ENCODE results near the gene SCP2. TPM values are rescaled to one million over a fixed set of nuclear protein-coding genes. Genes with fewer than 3 reads are reported as not detected.
A peak's percentile ranks its signal among the peaks of the same experiment; 100 is the strongest.

Gene SCP2
- total and polyA plus RNA-seq, 2 of the 4 experiments (the other 2 are of a cell fraction) = 70.4 to 83.1 TPM

GRCh38 chr1:53093451-53093754 is 166.3 kb downstream of the SCP2 start:
- no peak for TF ChIP-seq POLR2A (IDR thresholded peaks at IDR 0.05; ENCODE audit: low read depth, low read length)
- no peak for TF ChIP-seq RAD21 (IDR thresholded peaks at IDR 0.05; ENCODE audit: low read length)
- no peak for TF ChIP-seq RCOR1 (IDR thresholded peaks at IDR 0.05; ENCODE audit: insufficient replicate concordance, low read length)
- TF ChIP-seq FOS (IDR thresholded peaks at IDR 0.05; ENCODE audit: low read depth, low read length) = no peak
- TF ChIP-seq CHD1 (IDR thresholded peaks at IDR 0.05; ENCODE audit: low read depth, low read length) = no peak
- TF ChIP-seq RFX5 (IDR thresholded peaks at IDR 0.05; ENCODE audit: low read depth, low read length) = no peak
- no peak for TF ChIP-seq CTCF (conservative IDR thresholded peaks at IDR 0.05; ENCODE audit: low read depth, low read length)
- TF ChIP-seq SMC3 (IDR thresholded peaks at IDR 0.05; ENCODE audit: low read depth, low read length) = no peak
- TF ChIP-seq MAZ (IDR thresholded peaks at IDR 0.05; ENCODE audit: borderline replicate concordance, low read depth, low read length) = no peak
- no peak for TF ChIP-seq ELK1 (IDR thresholded peaks at IDR 0.05; ENCODE audit: borderline replicate concordance, low read depth, low read length)
- no peak for TF ChIP-seq BHLHE40 (IDR thresholded peaks at IDR 0.05; ENCODE audit: low read depth, low read length)
- no peak for TF ChIP-seq MAFK (IDR thresholded peaks at IDR 0.05; ENCODE audit: low read depth, low read length)
- TF ChIP-seq NFE2L2 (IDR thresholded peaks at IDR 0.05; ENCODE audit: low read depth, low read length) = no peak
- TF ChIP-seq MXI1 (IDR thresholded peaks at IDR 0.05; ENCODE audit: borderline replicate concordance, low read depth, low read length) = no peak
- no peak for TF ChIP-seq USF2 (IDR thresholded peaks at IDR 0.05; ENCODE audit: low read depth, low read length)
- no peak for TF ChIP-seq CEBPB (IDR thresholded peaks at IDR 0.05; ENCODE audit: low read depth, low read length)
- no peak overlapping the region for H4K5ac ChIP-seq (ENCODE audit: low read depth, low read length)
- no peaks in the 10 kb centered on the region for H3K79me1 ChIP-seq (ENCODE audit: low read depth in 1 of 2, low read length in 2 of 2)
- H3K27me3 ChIP-seq (ENCODE audit: control insufficient read depth, insufficient read depth, low read length) = no peaks in the 10 kb centered on the region
- no peak overlapping the region for H3K4me3 ChIP-seq (ENCODE audit: insufficient read depth, low read depth, low read length)
- H2AFZ ChIP-seq (replicated peaks; ENCODE audit: low read length, poor library complexity) = peak overlapping the region; percentile 27
- in situ Hi-C loops (cut with MboI; ENCODE audit: low sequenced_read_pairs) (no loop called here), dilution Hi-C loops (cut with HindIII; ENCODE audit: low sequenced_read_pairs, unreplicated experiment) (no loop called here), intact Hi-C loops (cut with micrococcal nuclease) (no loop called here)
- H2BK15ac ChIP-seq (ENCODE audit: low read depth, low read length) = peak overlapping the region; percentile 35; the same call in 1 of the 3 replicates
- ATAC-seq (ENCODE audit: low read depth) = no peak
- no peaks in the 10 kb centered on the region for H3K9me3 ChIP-seq (ENCODE audit: control insufficient read depth, insufficient read depth, low read length)
- no peak overlapping the region for H3K18ac ChIP-seq (ENCODE audit: low read depth, low read length)
- 0 out of 2 replicates have a peak overlapping the region, but pooled peaks have one; percentile 67 for H2AK5ac ChIP-seq (ENCODE audit: low read depth, low read length)
- H3K14ac ChIP-seq (replicated peaks; ENCODE audit: low read depth, low read length) = no peak overlapping the region
- peak overlapping the region; percentile 23; the same call in 1 of the 2 replicates for H3K4ac ChIP-seq (ENCODE audit: low read depth, low read length)
- H2AK9ac ChIP-seq (replicated peaks; ENCODE audit: low read depth, low read length, poor library complexity) = no peak overlapping the region
- BruUV-seq (replicated peaks) = no TSS peak
- no peaks in the 10 kb centered on the region for H3K36me3 ChIP-seq (ENCODE audit: control insufficient read depth, insufficient read depth, low read length)
- H3K9ac ChIP-seq (ENCODE audit: low read depth, low read length) = no peak overlapping the region
- ChIA-PET CTCF (no interaction called here), POLR2A (ENCODE audit: unreplicated experiment) (no interaction called here)
- no peak overlapping the region for H3K4me2 ChIP-seq (ENCODE audit: low read depth, low read length)
- H2BK20ac ChIP-seq (ENCODE audit: low read depth, low read length) = no peak overlapping the region
- DNase-seq = no peak
- no peak overlapping the region for H4K8ac ChIP-seq (ENCODE audit: low read depth in 2 of 2, low read length in 2 of 2)
- 93% methylated on average over 3 of the region's 8 CpGs; no CpG with 5 or more reads in 1 of the 2 experiments for WGBS, 2 experiments (ENCODE audit: extremely low coverage in 2 of 2, insufficient read length in 1 of 2)
- no peak overlapping the region for H2BK5ac ChIP-seq (ENCODE audit: low read depth, low read length, poor library complexity, severe bottlenecking)
- no peaks in the 10 kb centered on the region for H4K20me1 ChIP-seq (ENCODE audit: insufficient read depth, low read length)
- peaks cover 23% of the 10 kb centered on the region for H3K9me1 ChIP-seq (ENCODE audit: insufficient read depth, low read length)
- peaks cover 13% of the 10 kb centered on the region for H3K4me1 ChIP-seq (ENCODE audit: control insufficient read depth, insufficient read depth, low read length)
- no peak overlapping the region for H3K56ac ChIP-seq (ENCODE audit: extremely low read depth, insufficient read depth, low read length)
- H4K91ac ChIP-seq (ENCODE audit: insufficient read depth, low read depth, low read length) = peak overlapping the region; percentile 60; the same call in 1 of the 2 replicates
- no peak overlapping the region for H3K23ac ChIP-seq (ENCODE audit: low read depth, low read length)
- no peak overlapping the region for H2BK120ac ChIP-seq (ENCODE audit: low read depth, low read length)
- H3K27ac ChIP-seq (ENCODE audit: insufficient read depth, low read length) = no peak overlapping the region
